Bone marrow (tissue), 2 donors: ENCODE data around the gene PEAR1.

Source experiments
- DNase-seq, 2 donors: peaks; one replicate each; lab custom pipeline; 2025; lab: John Stamatoyannopoulos, UW

The PEAR1 gene

GRCh38 chr1:156881663-156882062 lies 11.9 kb upstream of the PEAR1 start:
- no peak for DNase-seq

- DNase-seq: no peak
Measured at GRCh38 chr1:156882543-156882942, 11.0 kb upstream of the PEAR1 start.

- DNase-seq: no peak
Measured at GRCh38 chr1:156883919-156884318, 9.6 kb upstream of the PEAR1 start.

GRCh38 chr1:156884560-156885184 lies 8.8 kb upstream of the PEAR1 start:
- no peak for DNase-seq

- no peak for DNase-seq
Measured at GRCh38 chr1:156885314-156885713, 8.2 kb upstream of the PEAR1 start.

GRCh38 chr1:156885880-156886355 lies 7.6 kb upstream of the PEAR1 start:
- no peak for DNase-seq

GRCh38 chr1:156886583-156887281 lies 6.8 kb upstream of the PEAR1 start:
- no peak for DNase-seq

- no peak for DNase-seq
Measured at GRCh38 chr1:156887317-156887716, 6.2 kb upstream of the PEAR1 start.

- no peak for DNase-seq
Measured at GRCh38 chr1:156887734-156888133, 5.8 kb upstream of the PEAR1 start.

GRCh38 chr1:156889802-156890580 lies 3.5 kb upstream of the PEAR1 start:
- peak; percentile 13 to 44 for DNase-seq

GRCh38 chr1:156892190-156893047 lies 1.1 kb upstream of the PEAR1 start:
- peak; percentile 70 to 75 for DNase-seq

GRCh38 chr1:156894001-156894400 lies 483 bp downstream of the PEAR1 start:
- no peak for DNase-seq

- no peak for DNase-seq
Measured at GRCh38 chr1:156894711-156895454, 1.4 kb downstream of the PEAR1 start.

GRCh38 chr1:156895455-156895812 lies 1.9 kb downstream of the PEAR1 start:
- DNase-seq: no peak

- no peak for DNase-seq
Measured at GRCh38 chr1:156895927-156896326, 2.4 kb downstream of the PEAR1 start.

GRCh38 chr1:156896490-156897033 lies 3.0 kb downstream of the PEAR1 start:
- DNase-seq: no peak

- DNase-seq: no peak
Measured at GRCh38 chr1:156897078-156897825, 3.7 kb downstream of the PEAR1 start.

- peak in 1 of 2 donors; percentile 99 for DNase-seq
Measured at GRCh38 chr1:156898161-156898566, 4.6 kb downstream of the PEAR1 start.

GRCh38 chr1:156898971-156899664 lies 5.6 kb downstream of the PEAR1 start:
- DNase-seq: no peak
